Measurements from ENCODE around the gene PHLDA2.

The PHLDA2 gene

GRCh38 chr11:2945757-2946287 lies 16.6 kb upstream of the PHLDA2 start:
- no peak for DNase-seq (ENCODE audit: low read depth)
- TF ChIP-seq, protein P1, sequence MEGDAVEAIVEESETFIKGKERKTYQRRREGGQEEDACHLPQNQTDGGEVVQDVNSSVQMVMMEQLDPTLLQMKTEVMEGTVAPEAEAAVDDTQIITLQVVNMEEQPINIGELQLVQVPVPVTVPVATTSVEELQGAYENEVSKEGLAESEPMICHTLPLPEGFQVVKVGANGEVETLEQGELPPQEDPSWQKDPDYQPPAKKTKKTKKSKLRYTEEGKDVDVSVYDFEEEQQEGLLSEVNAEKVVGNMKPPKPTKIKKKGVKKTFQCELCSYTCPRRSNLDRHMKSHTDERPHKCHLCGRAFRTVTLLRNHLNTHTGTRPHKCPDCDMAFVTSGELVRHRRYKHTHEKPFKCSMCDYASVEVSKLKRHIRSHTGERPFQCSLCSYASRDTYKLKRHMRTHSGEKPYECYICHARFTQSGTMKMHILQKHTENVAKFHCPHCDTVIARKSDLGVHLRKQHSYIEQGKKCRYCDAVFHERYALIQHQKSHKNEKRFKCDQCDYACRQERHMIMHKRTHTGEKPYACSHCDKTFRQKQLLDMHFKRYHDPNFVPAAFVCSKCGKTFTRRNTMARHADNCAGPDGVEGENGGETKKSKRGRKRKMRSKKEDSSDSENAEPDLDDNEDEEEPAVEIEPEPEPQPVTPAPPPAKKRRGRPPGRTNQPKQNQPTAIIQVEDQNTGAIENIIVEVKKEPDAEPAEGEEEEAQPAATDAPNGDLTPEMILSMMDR (IDR thresholded peaks at IDR 0.05; ENCODE audit: low read length, missing control alignments): no peak
- H3K4me3 ChIP-seq (replicated peaks; ENCODE audit: low read depth, low read length): no peak overlapping the region

GRCh38 chr11:2945031-2945756 lies 16.0 kb upstream of the PHLDA2 start:
- peak; percentile 91 for DNase-seq (ENCODE audit: low read depth)
- H3K4me3 ChIP-seq (replicated peaks; ENCODE audit: low read depth, low read length): peak overlapping the region; percentile 30

DNA sequence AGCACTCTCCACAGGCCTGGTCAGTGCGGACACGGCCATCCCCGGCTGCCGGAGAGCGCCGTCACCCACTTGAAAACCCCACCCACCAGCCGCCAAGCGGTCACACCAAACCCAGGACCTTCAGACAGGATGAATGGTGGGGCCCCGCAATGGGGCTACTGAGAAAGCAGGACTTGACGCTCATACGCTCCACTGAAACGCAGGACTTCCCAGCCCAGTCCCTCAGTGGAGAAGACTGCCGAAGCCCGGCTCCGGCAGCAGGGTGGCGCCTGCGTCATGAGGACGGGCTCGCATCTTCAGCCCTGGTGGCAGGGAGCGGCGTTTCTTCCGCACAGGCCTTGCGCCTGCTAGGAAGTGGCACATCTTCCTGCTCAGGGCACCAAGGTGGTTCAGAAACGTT lies 15.3 kb upstream of the PHLDA2 start:
- TF ChIP-seq, protein P1 (IDR thresholded peaks at IDR 0.05; ENCODE audit: low read length, missing control alignments): no peak
- no peak for DNase-seq (ENCODE audit: low read depth)
- no peak overlapping the region for H3K4me3 ChIP-seq (replicated peaks; ENCODE audit: low read depth, low read length)

More at GRCh38 chr11:2945031-2945756, 16.0 kb upstream of the PHLDA2 start:
- TF ChIP-seq, protein P1 (IDR thresholded peaks at IDR 0.05; ENCODE audit: low read length, missing control alignments): no peak

GRCh38 chr11:2943711-2944118 lies 14.5 kb upstream of the PHLDA2 start:
- H3K4me3 ChIP-seq (replicated peaks; ENCODE audit: low read depth, low read length): no peak overlapping the region
- TF ChIP-seq, protein P1 (IDR thresholded peaks at IDR 0.05; ENCODE audit: low read length, missing control alignments): no peak
- DNase-seq (ENCODE audit: low read depth): no peak

GRCh38 chr11:2942872-2943710 lies 13.9 kb upstream of the PHLDA2 start:
- DNase-seq (ENCODE audit: low read depth): no peak
- TF ChIP-seq, protein P1 (IDR thresholded peaks at IDR 0.05; ENCODE audit: low read length, missing control alignments): no peak
- no peak overlapping the region for H3K4me3 ChIP-seq (replicated peaks; ENCODE audit: low read depth, low read length)

DNA sequence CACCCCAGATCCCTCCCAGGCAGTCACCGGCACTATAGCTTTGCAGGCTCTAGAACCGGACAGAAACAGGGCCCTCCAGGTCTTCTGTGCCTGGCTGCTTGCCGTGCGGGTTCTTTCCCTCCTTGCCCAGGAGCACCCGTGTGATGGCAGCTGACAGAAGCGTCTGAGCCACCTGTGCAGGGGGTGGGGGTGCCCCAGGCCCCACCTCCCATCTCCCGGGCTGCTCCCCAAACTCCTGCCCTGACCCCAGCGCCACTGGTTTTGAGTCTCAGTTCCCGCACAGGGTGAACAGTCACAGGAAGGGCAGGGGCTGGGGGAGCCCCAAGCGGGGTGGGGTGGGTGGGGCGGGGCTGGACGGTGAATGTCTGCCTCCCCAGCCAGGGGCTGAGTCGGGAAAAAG lies 13.2 kb upstream of the PHLDA2 start:
- H3K4me3 ChIP-seq (replicated peaks; ENCODE audit: low read depth, low read length): no peak overlapping the region
- TF ChIP-seq, protein P1 (IDR thresholded peaks at IDR 0.05; ENCODE audit: low read length, missing control alignments): no peak
- no peak for DNase-seq (ENCODE audit: low read depth)
